NCI-H1048 (cell line): ENCODE measurements around the gene TBC1D8B.
"Not testable (repeated sequence)": the region's sequence is repeated elsewhere in the genome, so short reads cannot be mapped to it uniquely, and the experiment has no call there.

Source experiments
- DNase-seq: peaks from one replicate; lab custom pipeline; 2025; lab: John Stamatoyannopoulos, UW

Gene TBC1D8B

DNA sequence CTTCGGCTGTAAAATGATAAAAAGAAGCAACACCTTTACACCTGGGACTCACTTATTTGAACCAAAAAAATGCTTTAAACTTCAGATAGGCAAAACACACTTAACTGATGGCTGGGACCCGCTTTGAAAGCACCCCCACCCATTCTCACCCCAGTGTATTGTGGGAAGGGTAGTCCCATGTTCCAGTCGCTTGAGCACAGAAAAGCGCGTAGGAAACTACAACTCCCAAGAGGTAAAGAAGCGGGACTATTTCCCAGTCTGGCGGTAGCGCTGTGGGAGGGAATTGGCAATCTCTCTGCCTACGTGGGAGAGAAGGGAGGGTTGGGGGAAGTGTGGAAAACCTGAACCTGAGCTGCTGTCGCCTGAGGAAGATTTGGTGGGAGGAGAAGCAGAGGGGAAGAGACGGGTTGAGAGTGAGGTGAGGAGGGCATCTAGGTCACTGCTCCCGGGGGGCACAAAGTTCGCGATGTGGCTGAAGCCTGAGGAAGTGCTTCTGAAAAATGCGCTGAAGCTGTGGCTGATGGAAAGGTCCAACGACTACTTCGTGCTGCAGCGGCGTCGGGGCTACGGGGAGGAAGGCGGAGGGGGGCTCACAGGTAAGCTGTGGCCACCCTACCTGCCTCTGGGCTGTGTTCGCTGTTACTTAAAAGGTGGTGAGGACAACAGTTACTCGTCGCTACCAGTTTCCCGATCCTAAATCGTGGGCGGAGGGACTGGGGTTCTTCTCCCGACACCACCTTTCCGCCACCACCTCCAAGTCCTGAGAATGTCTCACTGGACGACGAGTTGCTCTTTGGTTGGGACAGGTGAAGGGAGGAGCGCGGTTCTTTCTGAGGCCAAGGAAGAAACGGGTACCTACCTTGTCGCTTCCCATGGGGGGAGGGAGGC lies at the start of gene TBC1D8B:
Gene TBC1D8B (plus strand): TSS at position 286 of the 888 bp plus-strand sequence. CDS start 181 bp downstream, at position 467.
- peak; percentile 33 for DNase-seq

DNA sequence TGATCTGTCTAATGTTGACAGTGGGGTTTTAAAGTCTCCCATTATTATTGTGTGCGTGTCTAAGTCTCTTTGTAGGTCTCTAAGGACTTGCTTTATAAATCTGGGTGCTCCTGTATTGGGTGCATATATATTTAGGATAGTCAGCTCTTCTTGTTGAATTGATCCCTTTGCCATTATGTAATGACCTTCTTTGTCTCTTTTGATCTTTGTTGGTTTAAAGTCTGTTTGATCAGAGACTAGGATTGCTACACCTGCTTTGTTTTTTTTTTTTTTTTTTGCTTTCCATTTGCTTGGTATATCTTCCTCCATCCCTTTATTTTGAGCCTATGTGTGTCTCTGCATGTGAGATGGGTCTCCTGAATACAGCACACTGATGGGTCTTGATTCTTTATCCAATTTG lies 33.2 kb upstream of the TBC1D8B start:
- not testable (repeated sequence) for DNase-seq

DNA sequence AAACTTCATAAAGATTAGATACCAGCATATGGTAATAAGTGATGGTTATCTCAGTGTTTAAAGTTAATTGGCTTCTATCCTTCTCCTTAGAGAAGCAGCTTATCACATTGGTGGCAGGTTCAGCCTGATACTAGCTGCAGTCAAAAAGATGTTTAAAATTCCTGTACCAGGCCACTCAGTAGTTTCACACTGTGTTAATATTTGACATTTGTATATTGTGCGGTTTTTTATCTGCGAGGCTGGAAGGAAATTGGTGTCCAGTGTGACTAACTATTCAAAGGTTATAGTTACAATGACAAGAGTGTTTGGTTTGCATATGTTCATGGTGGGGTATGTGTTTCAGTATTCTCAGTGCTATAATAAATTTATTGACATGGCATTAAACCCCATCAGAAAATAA lies 27.5 kb upstream of the TBC1D8B start:
- no peak for DNase-seq

DNA sequence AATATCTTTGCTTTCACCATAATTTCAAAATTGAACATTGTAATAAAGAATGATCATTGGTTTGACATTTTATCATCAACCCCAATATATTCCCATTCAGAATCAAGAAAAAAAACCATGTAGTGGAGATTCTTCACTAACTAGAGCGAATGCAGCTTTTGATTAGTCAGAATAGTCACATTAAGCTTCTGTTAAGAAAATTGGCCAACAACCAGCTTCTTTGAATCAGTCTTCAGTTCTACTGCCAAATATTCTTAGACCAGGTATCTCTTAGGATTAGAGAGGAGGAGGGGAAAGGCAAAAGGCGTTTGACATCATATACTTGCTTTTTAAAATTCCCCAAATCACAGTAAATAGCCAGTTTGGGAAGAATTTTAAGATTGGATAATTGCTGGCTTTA lies 22.2 kb upstream of the TBC1D8B start:
- DNase-seq = no peak

DNA sequence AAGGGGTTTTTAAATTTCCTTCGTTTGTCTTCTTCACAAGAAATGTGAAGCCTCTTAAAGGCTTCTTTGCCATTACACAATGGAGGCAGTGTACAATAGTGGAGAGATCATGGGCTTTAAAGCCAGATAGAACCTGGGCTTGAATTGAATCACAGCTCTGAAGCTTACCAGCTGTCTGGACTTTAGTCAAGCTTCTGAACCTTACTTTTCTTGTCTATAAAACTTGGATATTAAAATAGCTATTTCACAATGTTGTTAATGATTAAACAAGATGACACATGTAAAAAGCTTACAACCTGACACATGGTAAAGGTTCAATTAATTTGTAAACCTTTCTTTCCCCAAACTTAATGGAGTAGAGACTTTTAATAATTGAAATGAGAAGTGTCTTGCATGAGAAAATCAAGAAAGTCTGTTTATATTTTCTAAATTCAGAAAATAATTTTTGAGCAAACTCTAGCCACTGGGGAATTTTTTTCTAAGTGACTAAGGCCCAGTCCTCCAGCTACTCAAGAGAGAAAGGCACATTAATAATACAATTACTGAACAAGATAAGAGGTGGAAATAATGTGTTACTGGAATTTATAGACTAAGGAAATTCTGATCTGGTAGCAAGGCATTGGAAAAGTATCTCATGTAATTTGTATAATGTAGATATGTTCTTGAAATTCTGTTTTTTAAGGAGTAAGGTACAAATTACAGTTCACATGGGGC lies 21.7 kb upstream of the TBC1D8B start:
- no peak for DNase-seq

DNA sequence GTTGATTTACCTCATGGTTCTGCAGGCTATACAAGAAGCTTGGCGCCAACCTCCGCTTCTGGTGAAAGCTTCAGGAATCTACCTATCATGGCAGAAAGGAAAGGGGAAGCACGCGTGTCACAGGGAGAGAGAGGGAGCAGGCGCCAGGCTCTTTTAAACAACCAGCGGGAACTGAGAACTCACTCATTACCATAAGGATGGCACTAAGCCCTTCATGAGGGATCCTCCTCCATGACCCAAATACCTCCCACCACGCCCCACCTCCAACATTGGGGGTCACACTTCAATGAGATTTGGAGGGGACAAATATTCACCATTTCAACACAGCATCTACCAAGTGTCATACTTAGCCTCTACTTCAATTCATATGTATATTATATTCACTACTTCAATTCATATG lies 18.8 kb upstream of the TBC1D8B start:
- DNase-seq = no peak

DNA sequence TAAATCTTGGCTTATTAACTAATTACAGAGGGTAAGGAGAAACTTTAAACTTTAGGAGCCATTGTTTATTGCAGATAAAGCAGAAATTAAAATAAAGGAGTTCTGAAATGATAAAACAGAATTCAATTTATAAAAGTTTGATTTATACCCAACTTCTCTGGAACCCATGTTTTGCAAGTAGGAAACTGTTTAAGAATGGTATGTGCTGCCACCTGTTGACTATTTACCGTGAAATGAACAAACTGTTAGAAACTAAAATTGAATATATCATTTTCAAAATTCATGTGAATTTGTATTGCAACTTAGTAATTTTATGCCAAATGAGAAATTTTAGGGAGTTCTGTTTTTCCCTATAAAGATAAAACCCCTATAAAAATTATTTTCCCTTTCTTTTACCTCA lies 11.0 kb upstream of the TBC1D8B start:
- DNase-seq = no peak

DNA sequence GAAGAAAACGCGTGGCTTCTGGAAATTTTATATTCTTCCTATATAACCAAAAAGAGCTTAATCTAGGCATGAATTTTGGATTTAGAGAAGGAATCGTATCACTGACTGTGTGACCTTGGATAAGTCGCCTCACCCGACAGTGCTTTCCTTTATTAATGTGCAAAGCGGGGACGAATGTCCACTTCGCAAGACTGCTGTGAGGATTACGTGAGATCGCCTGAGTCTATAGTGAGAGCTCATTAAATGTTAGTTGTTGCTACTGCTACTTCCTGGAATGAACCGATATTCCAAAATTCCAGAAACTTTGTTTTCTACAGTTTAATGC lies 448 bp upstream of the TBC1D8B start:
- no peak for DNase-seq

DNA sequence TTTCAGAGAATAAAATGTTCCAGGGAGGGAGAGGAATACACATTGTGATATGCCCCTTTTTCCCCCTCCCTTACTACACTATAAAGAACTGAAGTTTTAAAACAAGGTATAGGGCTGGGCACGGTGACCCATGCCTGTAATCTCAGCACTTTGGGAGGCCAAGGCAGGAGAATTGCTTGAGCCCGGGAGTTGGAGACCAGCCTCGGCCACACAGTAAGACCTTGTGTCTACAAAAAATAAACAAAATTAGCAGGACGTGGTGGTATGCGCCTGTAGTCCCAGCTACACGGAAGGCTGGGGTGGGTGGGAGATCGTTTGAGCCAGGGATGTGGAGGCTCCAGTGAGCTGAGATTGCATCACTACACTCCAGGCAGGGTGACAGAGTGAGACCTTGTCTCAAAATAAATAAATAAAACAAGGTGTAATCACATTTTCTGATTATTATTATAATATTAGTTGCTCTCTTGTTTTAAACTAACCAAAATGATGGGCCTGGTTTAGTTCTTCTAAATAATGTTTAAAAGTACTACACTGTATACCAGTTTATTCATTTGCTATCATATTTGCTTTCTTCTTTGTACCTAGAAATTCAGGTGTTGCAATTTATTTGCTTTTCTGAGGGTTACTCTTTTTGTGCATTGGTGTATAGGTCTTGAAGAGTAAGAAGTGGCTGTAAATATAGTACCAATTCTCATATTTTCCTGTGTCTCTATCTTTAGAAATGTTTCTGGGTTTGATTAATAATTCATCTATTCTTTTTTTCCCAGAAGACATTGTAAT lies 8.8 kb downstream of the TBC1D8B start:
- DNase-seq = no peak

DNA sequence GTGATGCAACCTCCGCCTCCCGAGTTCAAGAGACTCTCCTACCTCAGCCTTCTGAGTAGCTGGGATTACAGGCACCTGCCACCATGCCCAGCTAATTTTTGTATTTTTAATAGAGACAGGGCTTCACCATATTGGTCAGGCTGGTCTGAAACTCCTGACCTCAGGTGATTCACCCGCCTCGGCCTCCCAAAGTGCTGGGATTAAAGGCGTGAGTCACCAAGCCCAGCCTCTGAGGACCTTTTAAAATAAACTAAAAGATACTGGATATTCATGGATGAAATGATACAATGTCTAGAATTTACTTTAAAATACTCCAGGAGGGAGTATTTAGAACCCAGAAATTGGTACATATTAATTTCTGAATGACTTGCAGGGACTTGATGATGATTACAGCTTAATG lies 10.5 kb downstream of the TBC1D8B start:
- not testable (repeated sequence) for DNase-seq

DNA sequence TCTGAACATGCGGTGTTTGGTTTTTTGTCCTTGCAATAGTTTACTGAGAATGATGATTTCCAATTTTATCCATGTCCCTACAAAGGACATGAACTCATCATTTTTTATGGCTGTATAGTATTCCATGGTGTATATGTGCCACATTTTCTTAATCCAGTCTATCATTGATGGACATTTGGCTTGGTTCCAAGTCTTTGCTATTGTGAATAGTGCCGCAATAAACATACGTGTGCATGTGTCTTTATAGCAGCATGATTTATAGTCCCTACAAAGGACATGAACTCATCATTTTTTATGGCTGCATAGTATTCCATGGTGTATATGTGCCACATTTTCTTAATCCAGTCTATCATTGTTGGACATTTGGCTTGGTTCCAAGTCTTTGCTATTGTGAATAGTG lies 11.6 kb downstream of the TBC1D8B start:
- not testable (repeated sequence) for DNase-seq

DNA sequence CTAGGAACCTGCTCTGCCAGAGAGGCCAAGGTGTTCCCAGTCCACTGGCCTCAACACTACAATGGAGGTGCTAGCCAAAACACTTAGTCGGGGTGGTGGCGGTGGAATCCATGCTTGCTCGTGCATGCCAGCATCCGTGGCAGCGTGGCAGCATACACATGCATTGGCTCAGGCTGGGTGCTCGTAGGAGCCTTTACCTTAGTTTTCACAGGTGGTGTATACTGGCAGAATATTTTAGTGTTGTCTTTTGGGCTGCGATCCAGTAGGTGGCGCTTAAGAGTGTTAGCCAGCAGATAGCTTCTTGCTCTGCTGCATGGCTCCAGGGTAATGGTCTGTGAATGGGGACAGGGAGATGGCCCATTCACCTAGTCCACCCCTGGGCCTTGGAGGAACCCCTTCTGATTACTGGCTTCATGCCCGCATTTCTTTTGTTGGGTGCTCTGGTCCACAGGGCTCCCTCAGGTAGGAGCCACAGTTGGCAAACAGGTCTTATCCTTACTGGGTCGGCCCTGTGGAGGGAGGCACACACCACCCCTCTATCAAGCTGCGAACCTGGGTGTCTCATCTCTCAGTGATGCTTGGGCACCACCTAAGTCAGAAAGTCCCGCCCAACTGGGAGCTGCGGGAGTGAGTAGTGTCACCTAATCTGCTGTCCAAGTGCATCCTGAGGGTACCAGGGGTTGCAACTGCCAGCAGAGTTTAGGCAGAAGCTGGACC lies 60.7 kb downstream of the TBC1D8B start:
- DNase-seq = no peak

DNA sequence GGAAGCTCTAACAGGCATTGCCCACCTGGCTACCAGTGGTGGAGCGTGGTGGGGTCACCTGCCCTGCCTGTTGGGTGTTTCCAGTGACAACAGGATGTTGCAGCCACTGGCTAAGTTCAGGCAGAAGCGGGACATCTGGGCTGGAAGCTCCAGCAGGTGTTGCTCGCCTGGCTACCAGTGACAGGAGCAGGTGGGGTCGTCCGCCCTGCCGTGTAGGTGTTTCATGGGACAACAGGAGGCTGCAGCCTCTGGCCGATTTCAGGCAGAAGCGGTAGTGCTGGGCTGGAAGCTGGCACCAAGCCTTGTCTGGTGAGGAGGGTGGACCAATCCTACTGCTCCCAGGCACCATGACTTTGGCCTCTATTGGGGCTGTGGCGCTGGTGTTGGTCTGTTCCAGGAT lies 61.2 kb downstream of the TBC1D8B start:
- no peak for DNase-seq

DNA sequence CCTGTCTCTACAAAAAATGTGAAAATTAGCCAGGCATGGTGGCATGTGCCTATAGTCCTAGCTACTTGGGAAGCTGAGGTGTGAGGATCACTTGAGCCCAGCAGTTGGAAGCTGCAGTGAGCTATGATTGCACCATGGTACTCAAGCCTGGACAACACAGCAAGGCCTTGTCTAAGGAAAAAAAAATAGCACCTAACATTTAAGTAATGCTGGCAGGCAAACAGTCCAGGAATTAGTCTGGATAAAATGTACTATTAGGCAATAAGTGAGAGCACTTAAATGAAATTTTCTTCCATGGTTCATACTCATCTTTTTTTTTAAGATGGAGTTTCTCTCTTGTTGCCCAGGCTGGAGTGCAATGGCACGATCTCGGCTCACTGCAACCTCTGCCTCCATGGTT lies 70.3 kb downstream of the TBC1D8B start:
- DNase-seq = not testable (repeated sequence)

DNA sequence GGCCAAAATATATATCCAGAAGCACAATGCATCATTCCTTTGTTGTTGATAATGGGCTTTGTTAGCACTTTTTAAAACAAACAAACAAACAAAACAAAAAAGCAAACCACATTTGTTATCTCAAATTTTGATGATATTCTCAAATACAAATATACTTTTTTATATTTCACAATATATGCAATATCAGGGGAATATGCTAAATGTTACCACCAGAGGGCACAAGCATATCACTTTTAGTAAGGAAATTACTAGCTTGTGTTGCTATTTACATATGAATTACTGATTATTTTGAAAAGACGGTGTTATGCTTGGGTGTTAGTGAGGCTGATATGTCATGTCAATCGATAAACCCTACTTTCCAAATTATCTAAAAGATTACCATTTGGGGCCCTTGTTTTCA lies 71.6 kb downstream of the TBC1D8B start:
- no peak for DNase-seq

DNA sequence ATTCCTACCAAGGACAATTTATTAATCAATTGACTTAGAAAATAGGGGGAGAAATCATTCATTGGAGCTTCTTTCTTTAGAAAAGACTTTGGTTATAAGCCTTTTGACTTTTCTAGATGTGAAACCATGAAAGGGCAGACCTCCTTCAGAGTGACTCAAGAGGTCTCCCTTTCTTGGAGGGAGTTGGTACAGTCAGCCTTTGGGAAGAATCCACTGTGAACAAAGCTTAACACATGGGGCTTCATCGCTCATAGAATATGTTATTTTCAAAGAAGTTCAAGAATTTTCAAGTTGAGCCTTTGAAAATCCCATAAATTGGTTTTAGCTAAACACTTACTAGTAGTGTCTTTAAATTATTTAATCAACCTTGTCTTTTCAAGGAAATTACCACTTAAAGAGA lies 72.7 kb downstream of the TBC1D8B start:
- no peak for DNase-seq

DNA sequence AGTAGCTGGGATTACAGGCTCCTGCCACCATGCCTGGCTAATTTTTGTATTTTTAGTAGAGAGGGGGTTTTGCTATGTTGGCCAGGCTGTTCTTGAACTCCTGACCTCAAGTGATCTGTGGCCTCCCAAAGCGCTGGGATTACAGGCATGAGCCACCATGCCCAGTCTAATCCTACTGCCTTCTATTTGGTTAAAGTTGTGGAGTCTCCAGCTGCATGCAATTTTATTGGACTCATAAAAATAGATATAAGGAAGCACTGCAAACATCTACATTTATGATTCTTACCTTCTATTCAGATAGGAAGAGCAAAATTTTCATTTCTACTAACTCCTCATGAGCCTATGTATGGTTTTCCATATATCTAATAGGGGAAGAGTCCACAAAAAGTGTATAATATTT lies 87.0 kb downstream of the TBC1D8B start:
- DNase-seq = no peak

DNA sequence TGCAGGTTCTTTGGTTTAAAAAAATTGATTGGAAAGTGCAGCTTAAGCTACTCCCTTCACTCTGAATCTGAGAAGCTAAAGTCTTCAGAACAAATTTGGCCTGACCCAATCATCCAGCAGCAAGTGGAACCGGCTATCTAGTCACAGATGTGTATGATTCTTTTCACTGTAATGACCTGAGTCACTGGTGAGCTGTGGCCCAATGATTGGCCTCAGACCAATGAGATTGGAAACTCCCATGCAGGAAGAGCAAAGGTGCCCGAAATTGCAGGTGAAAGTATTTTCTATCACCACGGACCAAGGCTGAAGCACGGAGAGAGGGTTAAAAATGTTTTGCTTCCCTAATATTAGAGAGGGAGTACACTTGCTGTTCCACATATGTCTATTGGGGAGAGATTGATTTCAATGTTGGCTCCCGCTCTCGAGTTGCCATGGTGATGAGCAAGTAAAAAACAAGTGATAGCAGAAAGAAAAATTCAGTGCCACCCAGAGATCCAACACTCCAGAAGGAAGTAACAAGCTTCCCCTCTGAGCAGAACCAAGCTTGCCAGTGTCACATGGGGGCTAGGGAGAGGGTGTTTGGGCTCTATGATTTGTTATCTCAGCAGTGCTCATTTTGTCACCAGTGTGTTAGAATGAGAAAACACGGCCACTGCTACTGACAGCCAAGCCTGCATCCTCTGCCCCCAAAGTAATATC lies 89.4 kb downstream of the TBC1D8B start:
- no peak for DNase-seq

DNA sequence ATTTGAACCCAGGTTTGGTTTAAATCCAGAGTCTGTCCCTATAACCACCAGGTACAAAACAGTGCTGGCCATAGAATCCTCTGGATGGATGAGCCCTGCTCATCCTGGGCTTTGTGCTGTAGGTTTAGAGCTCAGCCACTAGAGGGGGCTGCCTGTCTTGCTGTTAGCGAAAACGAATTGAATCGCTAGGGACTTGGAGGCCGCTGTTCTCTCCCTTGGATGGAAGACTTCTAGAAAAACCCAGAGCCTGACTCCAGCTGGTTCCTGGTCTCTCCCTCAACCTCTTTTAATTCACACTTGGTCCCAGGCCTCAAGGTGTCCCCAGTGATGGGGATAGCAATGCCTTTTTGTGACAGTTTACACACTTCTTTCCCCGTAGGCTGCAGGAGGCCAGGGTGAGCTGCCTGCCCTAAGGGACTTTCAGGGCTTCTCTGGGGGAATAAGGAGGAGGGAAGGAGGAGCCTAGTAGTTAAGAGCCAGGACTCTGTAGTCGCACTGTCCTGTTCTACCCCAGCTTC lies 92.0 kb downstream of the TBC1D8B start:
- DNase-seq = peak; percentile 10

DNA sequence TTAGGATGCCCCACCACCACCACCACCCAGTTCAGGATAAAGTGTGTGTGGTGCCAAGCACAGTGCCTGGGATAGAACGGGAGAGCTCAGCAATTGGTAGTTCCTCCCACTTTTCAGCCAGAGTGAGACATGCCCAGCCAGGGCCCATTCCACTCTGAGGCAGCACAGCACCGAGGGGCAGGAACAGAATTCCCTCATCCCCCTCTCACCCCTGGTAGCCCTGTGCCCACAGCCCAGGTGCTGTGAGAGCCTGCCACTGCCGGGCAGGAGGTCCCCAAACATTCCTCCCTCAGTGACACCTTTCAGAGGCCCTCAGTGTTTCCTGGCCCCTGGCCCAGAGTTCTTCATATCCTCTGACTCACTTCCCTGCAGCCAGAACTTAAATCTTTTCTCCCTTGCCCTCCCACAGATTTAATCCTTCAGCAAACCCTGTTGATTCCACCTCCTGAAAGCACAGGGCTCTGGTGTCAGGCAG lies 92.5 kb downstream of the TBC1D8B start:
- DNase-seq = no peak

DNA sequence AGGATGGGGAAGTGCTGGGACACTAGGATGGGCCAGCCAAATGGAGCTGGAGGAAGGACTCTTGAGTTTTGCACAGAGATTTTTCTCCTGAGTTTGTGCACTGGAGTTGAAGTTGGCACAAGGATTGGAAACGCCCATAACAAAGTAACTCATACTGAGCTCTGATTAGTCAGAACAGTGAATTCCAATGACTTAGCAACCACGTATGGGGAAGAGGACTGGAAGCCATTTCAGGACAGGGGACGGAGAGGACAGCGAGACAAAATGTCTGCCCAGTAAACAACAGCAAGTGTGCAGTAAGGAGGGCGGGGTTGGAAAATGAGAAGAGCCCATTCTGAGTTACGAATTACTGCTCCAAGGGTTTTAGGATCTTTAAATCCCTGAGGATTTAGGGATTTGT lies 94.8 kb downstream of the TBC1D8B start:
- no peak for DNase-seq
